HG02763 (cell line): ENCODE data around the gene ZBTB33.

Experiments used
- ATAC-seq: cut with Tn5 transposase; IDR thresholded peaks from one replicate; pipeline ENCODE4 v1.9.1; 2021; ENCODE audit warnings: mild to moderate bottlenecking, moderate library complexity; ENCODE audit not compliant: unreplicated experiment

The ZBTB33 gene

DNA sequence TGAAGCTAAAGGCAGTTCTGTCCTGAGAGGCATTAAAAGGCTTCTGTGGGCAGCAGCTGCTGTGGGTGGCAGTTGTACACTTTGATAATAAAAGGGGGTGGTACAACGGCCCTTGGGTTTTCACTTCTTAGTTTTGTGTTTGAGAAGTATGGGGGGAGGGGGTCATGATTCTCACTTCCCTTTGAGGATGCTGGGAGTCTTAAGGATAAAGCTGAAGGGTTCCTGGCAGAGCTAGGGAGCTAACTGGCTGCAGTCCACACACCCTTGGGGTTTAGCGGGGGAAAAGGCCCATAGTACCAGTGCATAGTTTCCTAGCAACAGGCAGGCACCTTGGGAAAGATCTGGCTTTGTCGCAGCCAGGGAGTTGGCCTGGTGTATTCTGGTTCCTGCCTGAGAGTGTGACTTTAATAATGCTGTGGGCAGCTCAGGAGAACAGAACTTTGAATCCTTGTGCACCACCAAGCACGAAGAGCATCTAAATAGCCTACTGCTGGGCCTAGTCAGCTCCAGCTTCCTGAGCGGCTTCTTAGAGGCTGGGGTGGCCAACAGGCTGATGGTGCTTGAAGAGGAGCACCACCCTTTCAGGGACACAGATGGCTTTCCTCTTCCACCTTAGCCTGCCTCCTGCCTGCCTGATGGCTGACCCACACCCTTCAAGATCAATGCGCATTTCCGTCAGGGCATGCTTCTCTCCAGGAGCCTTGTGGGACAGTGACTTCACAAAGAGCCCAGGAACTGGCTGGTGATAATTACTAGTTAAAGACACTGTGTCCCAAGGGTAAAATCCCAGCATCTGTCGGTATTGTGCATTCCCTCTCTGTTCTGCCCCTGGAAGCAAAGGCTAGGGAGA, 12.5 kb downstream of the ZBTB33 start:
- no peak for ATAC-seq

DNA sequence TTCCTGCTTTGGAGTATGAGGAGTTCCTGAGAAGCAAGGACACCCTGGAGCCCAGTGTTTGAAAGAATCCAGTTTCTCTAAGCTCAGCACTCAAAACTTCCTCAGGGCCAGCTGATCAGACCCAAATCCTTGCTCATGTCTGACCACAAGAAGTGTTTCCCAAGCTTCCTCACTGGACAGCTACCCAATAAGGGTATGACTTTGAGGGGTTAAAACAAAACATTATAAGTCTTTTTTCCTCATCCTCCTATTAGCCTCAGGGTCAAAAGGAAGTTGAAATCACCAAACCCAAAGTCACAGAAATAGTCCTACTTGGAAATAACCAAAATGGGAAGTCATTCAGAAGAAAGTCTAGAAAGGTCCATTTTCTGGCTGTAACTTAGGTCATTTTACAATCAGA, 13.7 kb downstream of the ZBTB33 start:
- no peak for ATAC-seq

DNA sequence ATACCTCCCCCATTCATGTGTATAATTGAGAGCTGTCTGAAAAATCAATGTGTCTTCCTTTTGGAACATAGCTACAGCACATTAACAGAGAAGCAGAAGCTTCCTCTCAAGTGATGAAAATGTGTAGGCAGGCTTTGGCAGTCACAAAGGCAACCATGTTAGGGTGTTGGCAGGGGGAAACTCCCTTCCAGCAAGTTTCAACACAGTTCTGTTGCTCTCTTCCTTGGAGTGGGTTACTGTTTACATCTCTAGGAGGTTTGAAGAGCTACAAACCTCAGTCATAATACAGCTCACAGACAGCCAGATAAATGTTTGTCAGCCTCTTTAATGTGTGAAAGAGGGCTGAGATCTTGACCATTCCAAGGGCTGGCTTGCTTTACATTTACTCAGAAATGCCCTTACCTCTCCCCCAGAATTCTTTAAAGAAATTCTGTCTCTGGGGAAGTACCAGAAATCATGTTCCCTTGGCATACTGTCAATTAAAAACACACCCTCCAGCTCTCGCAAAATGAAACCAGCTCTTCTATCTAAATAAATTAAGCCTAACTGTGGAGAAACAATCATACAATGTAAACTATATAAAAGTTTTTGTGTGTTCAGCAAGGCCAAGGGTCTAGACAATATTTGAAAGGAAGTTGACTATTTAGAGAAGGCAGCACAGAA, 18.9 kb downstream of the ZBTB33 start:
- no peak for ATAC-seq

DNA sequence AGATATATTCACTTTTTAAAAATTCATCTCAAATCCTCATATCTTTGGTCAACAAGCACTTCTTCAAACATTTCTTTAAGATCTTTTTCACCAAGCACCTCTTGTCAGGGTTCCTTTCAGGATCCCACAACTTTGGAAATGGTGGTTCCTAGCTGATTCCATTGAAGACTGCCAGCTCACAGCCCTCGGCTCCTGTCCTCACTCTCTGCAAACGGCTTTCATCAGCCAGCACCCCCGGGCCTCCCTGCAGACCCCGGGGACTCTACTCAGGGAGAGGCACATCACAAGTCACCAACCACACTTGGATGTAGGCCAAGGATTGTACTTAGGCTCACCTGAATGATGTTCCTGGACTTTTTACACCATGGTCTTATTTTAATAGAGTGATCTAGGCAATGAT, 20.0 kb downstream of the ZBTB33 start:
- no peak for ATAC-seq

DNA sequence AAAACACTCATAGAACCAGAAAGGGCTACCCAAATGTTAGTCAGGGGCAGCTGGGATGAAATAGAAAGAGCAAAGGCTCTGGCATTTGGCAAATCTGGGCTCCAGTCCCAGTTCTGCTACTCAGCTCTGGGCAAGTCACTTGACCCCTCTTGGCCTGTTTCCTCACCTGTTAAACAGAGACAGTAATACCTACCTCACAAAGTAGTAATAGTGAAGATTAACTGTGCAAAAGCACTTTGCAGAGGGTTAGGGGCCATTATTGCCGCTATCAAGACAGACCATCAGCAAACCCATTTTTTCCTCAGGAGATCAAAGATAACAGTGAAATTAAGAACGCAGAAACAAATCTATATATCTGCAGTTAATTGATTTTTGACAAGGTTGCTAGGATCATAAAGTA, 20.6 kb downstream of the ZBTB33 start:
- no peak for ATAC-seq

DNA sequence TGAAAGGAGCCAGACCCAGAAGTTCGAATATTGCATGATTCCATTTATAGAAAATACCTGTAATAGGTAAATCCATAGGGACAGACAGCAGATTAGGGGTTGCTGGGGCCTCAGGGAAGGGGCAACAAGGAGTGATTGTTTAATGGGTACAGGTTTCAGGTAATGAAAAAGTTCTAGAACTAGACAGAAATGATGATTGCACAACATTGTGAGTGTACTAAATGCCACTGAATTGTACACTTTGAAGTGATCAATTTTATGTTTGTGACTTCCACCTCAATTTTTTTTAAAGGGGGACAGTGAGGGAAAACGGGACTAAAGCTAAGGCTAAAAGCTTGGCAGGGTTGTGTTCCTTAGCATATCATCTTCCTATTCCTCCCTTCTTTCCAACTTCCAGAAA, 23.5 kb downstream of the ZBTB33 start:
- ATAC-seq: no peak

DNA sequence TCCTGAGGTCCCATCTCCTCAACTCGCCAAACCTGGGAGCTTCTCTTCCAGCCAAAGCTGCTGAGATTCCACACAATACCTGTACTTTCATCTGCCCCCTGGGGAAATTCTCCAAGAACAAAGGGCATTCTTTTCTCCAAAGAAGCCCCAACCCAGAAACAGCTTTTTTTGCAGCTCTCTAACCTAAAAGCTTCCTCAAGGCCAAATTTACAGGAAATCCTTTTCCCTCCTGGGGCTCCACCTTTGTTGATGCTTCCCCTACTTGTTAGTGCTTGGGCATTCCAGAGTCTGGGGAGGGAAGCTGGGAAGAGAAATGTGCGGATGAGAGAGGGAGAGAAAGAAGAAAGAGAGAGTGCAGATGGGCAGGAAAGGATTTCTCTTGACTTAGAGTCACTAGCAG, 24.3 kb downstream of the ZBTB33 start:
- ATAC-seq: no peak

DNA sequence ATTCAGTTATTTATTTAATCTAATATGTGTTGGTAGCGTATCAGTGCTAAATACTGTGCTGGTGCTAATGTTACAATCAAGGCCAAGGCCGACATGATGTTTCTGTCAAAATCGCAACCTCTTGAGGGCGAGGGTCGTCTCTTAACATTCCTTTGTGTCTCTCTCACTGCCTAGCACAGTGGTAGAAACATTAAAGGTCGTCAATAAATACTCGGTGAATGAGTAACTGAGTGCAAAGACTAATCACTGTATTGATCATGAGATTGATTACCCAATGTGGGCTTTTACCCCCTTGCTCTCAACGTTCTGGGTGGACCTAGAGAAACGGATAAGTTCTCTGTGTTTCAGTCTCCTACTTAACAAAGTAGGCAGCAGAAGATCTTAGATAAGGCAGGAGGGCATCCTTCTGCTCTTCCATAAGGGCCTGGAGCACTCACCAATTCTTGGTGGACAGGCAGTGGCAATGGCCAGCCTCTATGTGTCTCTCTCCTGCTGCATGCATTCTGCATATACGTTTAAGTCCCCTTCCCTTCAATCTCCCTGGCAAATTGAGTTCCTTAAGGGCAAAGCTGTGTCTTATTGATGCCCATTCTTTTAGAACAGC, 30.5 kb downstream of the ZBTB33 start:
- ATAC-seq: no peak

DNA sequence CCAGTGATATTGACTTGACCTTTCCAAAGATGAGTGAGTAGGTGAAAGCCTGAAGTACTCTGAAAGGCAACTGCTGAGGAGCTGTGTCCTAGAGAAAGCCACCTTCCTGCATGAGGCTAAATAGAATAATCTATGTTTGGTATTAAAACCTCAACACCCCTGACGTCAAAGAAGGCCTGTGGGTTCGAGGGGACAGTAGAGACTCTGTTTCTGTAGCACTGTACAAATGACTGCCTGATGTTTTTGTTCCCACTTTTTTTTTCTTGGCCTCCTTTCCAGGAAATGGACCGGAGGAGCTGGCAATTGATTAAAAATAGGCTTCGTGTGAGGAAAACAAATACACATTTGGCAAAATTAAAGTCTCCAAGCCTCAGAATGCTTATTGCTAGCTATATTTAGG, 31.1 kb downstream of the ZBTB33 start:
- no peak for ATAC-seq

DNA sequence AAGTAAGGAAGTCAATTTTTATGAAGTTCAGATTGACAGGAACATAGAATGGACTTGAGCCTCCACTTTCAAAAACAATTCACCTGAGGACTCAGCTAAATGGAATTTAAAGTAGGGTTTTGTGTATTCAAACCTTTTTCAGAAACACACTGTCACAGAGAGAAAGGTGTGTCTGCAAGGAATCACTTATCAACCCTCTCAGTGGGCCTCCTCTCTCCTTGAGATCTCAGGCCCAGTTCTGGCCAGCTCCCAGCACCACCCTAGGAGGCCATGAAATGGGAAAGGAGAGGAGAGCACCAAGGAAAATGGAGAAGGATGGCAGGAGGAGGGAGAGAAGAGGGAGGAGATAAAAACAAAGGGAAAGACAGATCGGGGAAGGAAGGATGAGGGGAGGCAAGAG, 32.1 kb downstream of the ZBTB33 start:
- no peak for ATAC-seq

DNA sequence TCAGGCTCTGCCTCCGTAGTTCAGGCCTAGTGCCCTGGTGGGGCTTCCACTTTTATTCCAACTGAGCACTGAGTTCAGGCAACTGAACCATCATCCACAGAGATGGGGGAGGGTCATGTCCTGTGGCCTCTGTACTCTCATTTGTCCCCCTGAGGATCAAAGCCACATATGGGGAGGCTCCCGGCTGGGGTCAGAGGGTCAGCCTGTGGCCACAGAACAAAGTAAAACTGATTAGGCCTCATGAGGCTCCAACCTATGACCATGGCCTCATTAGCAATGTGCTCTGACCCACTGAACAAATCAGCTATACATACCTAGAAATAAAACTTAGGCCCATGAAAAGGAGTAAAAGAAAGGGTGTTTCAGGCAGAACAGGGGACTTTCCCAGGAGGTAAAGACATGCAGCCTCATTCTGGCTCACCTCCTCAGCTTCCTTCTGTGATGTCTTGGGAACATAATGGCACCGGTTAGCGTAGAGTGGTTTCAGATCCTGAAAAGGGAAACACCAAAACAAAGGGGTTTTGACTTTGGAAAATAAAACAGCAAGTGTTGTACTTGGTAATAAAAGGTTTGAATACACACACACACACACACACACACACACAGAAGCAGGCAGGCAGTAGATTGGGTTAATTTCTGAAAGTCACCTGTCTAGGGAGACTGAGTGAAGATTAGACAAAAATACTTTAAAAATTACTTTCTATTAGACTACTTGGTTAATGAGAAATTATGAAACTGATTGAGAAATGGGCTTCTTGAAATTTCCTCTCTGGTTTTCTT, 36.3 kb downstream of the ZBTB33 start:
- peak; percentile 38 for ATAC-seq

DNA sequence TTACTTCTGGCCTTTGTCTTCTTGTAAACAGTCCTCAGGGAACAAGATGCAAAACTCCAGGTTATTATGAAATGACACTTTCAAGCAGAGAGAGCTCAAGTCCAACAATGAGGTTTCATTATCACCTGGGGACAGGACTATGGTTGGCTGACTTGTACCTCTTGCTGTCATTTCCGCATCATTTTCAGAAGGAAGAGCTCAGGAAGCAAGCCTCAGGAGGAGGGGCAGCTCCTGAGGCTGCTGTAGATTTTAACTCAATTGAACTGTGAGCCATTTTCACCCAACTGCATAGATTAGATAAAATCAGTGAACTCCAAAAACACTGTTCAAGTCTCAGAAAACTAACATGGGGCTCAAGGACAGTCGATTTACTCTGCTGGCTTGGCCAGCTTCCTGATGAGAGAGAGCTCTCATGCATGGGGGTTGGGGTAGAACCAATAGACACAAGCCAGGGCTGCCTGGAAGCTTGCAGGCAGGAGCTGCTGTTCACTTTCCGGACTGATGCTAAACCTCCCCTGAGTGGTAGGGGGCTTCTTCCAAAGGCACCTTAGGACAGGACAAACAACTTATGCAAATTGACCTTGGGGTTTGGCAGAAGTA, 37.0 kb downstream of the ZBTB33 start:
- peak; percentile 67 for ATAC-seq

DNA sequence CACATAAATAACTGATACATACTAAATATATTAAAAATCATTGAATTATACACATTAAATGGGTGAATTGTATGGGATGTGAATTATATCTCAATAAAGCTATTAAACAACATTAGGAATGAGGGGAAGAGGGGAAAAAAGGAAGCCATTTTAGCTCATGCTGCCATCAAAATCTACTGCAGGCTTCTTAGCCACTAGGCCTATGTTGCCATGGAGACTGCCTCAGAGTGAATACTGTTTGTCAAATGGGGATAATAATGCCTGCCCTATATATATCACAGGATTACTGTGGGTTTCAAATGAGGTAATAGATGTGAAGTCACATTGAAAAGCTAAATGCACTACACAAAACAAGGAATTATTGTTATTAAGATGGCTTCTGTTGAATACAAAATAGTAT, 39.5 kb downstream of the ZBTB33 start:
- ATAC-seq: no peak

DNA sequence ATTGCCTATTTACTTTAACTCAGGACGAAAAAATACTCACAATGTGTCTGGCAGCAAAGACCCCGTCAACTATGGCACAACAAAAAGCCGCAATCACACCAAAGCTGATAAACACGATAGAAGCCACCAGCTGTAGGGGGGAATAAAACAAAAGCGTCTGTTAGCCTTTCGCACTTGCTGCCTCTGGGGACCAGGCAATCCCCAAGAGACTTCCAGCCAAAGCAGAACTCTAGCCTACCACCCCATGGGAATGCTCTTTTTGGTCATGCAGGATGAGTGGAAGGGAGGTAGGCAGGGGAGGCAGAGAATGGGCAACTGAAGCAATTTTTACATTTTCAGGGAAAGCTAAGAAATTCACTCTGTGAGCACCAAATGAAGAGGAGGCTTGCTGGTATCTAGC, 40.6 kb downstream of the ZBTB33 start:
- ATAC-seq: no peak

DNA sequence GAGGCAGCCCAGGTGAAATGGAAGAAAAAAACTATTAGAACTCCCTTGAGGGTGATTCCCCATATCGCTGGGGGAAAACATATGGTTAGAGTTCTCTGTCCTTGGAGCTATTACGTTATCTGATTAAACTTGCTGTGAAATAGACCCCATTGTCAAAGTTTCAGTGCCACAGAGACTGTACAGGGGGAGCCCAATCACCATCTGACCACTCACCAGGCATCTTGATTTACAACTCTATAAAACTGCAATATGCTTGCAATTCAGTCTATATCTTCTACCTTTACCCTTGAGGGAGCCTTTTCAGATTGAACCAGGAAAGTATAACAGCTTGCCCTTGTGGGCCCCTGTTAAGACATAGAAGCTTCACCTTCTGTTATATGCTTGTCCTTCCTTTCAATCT, 42.4 kb downstream of the ZBTB33 start:
- no peak for ATAC-seq

DNA sequence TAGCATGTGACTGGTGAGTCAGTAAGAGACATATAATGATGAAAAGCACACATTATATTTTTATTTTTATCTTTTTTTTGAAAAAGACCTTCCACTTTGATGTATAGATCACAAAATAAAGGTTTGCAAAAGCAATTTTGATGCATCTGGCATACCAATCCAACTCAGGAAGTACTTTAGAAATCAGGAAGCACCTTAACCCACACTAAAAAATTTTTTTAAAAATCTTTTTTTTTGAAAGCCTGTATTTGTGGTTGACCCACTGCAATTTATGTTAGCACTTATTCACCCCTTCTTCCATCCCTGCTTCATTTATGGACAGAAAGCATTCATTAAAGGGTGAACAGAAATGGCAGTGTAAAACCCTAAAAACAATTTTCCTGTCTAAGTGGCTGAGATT, 44.0 kb downstream of the ZBTB33 start:
- no peak for ATAC-seq

DNA sequence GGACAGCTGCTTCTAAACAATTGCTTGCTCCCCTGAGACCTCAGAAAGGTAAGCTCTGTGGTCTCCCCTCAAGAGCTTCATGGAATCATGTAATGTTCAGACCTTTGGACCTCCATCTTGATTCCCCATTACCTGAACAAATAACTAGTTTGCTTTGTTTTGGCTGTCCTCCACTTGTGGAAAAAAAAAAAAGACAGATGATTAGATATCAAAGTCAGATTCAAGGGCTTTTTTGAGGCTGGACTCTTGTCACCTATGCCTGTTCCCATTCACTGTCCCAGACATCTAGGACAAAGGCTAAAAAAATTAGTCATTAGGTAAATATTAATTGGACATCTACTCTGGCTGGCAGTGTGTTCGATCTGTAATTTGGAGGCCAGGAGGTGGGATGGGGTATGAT, 47.3 kb downstream of the ZBTB33 start:
- no peak for ATAC-seq

DNA sequence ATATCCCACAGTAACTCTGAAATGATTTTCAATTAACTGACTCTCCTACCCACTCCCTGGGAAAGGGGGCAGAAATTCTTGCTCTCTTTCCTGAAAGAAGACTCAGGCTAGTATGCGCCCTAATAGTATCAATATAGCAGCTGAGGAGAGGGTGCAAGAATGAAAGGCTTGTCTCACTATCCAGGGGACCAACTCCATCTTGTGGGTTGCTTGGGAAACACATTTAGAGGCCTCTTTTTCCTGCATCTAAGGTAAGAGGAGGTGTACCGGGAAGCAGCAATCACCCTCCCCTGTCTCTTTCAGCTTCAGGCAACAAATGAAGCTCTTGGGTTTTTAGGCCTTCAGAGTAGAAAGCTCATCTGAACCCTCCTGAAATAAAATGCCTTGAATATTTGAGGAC, 49.3 kb downstream of the ZBTB33 start:
- no peak for ATAC-seq

DNA sequence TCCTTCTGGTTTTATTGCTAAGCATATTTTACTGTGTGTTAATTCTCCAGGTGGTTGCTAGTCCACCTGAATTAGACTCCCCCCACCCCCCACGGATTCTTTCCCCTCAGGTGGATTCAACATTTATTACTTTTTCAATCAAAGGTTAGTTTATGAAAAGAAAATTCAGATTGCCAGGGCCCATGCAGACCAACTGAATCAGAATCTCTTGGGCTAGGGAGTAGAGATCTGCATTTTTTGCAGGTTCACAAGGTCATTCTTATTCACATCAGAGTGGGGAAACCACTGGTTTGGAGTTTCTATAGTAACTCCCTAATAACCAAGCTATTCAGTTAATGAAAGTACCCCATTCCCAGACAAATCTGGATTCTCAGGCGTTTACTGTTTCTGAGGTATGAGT, 50.9 kb downstream of the ZBTB33 start:
- no peak for ATAC-seq

DNA sequence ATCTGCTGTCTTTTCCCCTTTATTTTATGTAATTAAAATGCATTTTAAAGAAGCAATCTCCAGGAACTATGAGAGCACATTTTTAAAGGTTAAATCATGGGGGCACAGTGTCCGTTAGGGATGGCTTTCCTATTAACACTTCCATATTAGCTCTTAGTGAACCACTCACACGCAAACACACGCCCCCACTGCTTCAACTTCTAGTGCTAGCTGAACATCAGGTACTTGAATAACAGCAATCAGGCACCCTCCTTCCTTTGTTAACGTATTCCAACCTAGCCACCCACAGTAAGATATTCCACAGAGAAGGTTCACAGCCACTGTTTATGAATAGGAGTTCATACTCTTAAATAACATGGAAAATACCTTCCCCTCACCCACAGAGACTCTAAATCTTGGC, 51.3 kb downstream of the ZBTB33 start:
- ATAC-seq: no peak

DNA sequence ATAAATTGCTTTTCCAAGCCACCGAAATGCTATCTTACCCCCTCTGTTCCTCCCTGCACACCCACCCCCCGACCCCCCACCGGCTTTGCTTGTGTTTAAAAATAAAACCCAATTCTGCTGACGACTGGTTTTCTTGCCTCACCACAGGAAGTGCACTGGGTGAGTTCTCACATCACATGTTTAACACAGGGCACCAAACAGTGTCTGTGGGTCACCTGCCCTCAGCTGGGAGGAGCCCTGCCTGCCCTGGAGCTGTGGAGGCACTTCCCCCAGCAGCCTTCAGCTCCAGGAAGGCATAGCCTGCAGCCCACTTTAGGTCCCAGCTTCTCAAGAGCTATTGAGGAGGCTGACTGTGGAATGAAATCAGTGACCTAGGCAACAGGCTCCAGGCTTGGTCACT, 51.8 kb downstream of the ZBTB33 start:
- ATAC-seq: peak; percentile 95
